Sigmoid colon (tissue), 7 donors: ENCODE data around the gene NEMP2. TPM values are rescaled to one million over a fixed set of nuclear protein-coding genes. Genes with fewer than 3 reads are reported as not detected.

ENCODE experiments used
- DNase-seq: peaks from one replicate; pipeline ENCODE4 v3.0.0-alpha.2; 2019
- H3K27ac ChIP-seq, 4 donors: fragments of 200-600 bp; sonication (generic); one replicate each; pipeline ENCODE4 v1.5.1; 2016 to 2019; ENCODE audit warnings: mild to moderate bottlenecking in 1 of 4
- H3K27me3 ChIP-seq, 3 donors: fragments of 200-600 bp; sonication (generic); one replicate each; pipeline ENCODE4 v1.5.1; 2019; ENCODE audit warnings: mild to moderate bottlenecking in 1 of 3
- H3K36me3 ChIP-seq, 4 donors: fragments of 200-600 bp; sonication (generic); one replicate each; pipeline ENCODE4 v1.5.1; 2016 to 2019
- H3K4me1 ChIP-seq, 4 donors: fragments of 200-600 bp; sonication (generic); one replicate each; pipeline ENCODE4 v1.5.1; 2017 to 2019
- H3K4me3 ChIP-seq, 4 donors: fragments of 200-600 bp; sonication (generic); one replicate each; pipeline ENCODE4 v1.5.1; 2017 to 2019; ENCODE audit warnings: mild to moderate bottlenecking in 2 of 4, moderate library complexity in 1 of 4
- H3K9me3 ChIP-seq, 4 donors: fragments of 200-600 bp in 3 of 4; sonication (generic) in 3 of 4; one replicate each; pipeline versions ENCODE4 v1.5.1 to v1.6.1; 2013 to 2019
- EP300 ChIP-seq, 4 donors: sonication (generic); formaldehyde crosslinking; IDR thresholded peaks; one replicate each; pipeline ENCODE4 v1.6.1; 2017; ENCODE audit warnings: antibody characterized with exemption in 4 of 4
- POLR2A ChIP-seq, 2 donors: fragments of 450-650 bp; IDR thresholded peaks; one replicate each; pipeline ENCODE4 v1.6.1; 2016; ENCODE audit warnings: antibody characterized with exemption in 2 of 2, mild to moderate bottlenecking in 2 of 2, moderate library complexity in 2 of 2
- POLR2AphosphoS5 ChIP-seq, 4 donors: sonication (generic); formaldehyde crosslinking; IDR thresholded peaks; one replicate each; pipeline ENCODE4 v1.6.1; 2017; ENCODE audit warnings: antibody characterized with exemption in 4 of 4
- WGBS, 2 donors: extraction: QIAGEN DNeasy Blood & Tissue Kit; methylation state at CpG; one replicate each; pipeline ENCODE4 v1.1.7; 2013; 5-methylcytosine and 5-hydroxymethylcytosine counted together
- intact Hi-C: fragments of 100-400 bp; cut with DNase I; formaldehyde crosslinking; loops from one replicate; pipeline ENCODE4 v1.15.1; 2023
- polyA plus RNA-seq, 3 donors: library from polyadenylated mRNA; stranded (reverse); fragments of 200-250 nt; gene quantifications; one replicate each; pipeline ENCODE4 v1.2.3, GENCODE V29; 2013
- total RNA-seq, 4 donors: library from RNA; depleted of rRNA; stranded (reverse); fragments of >200 nt; gene quantifications; one replicate each; pipeline ENCODE4 v1.1.0, GENCODE V29; 2016
- TF ChIP-seq, protein P1 (sequence below), 4 experiments: fragments of 450-650 bp in 3 of 4; fragments of 200-600 bp in 1 of 4; IDR thresholded peaks; one replicate each; pipeline ENCODE4 v1.5.1; 2016 to 2019; ENCODE audit warnings: antibody characterized with exemption in 4 of 4, mild to moderate bottlenecking in 3 of 4, moderate library complexity in 2 of 4
- donor health status: healthy with polysubstance abuse.
- donor health status: Bipolar disorder and iron deficiency.
- donor health status: healthy.

NEMP2 gene
- total and polyA plus RNA-seq, 7 donors, result 0.23 to 6.8 (median 3.1) TPM

DNA sequence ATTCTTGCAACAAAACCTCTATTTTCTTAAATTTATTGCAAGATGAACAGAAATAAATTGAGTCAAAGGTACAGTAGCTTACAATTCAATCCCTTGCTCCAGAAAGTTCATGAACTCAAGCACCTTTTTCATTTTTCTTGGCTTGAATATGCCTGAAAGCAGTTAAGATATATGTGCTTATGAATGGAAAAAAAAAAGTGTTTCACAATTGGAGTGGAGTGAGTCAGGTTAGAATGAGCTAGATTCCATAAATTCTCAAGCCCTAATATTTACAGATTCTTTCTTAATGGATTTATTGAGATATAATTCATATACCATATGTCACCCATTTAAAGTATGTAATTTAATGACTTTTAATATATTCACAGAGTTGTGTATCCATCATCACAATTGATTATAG, 39.6 kb upstream of the NEMP2 start:
- Histone ChIP-seq H3K27ac (peak overlapping the region in 1 of 4 donors; percentile 6), H3K9me3 (no peaks in the 10 kb centered on the region), H3K4me1 (peaks cover 0 to 51% (median 33%) of the 10 kb centered on the region in 4 donors), H3K27me3 (no peaks in the 10 kb centered on the region), H3K4me3 (no peak overlapping the region), H3K36me3 (no peaks in the 10 kb centered on the region)
- no peak for TF ChIP-seq EP300 (IDR thresholded peaks at IDR 0.05)
- TF ChIP-seq, protein P1, sequence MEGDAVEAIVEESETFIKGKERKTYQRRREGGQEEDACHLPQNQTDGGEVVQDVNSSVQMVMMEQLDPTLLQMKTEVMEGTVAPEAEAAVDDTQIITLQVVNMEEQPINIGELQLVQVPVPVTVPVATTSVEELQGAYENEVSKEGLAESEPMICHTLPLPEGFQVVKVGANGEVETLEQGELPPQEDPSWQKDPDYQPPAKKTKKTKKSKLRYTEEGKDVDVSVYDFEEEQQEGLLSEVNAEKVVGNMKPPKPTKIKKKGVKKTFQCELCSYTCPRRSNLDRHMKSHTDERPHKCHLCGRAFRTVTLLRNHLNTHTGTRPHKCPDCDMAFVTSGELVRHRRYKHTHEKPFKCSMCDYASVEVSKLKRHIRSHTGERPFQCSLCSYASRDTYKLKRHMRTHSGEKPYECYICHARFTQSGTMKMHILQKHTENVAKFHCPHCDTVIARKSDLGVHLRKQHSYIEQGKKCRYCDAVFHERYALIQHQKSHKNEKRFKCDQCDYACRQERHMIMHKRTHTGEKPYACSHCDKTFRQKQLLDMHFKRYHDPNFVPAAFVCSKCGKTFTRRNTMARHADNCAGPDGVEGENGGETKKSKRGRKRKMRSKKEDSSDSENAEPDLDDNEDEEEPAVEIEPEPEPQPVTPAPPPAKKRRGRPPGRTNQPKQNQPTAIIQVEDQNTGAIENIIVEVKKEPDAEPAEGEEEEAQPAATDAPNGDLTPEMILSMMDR (IDR thresholded peaks at IDR 0.05), result no peak
- TF ChIP-seq POLR2A (IDR thresholded peaks at IDR 0.05), result no peak
- no peak for DNase-seq
- intact Hi-C loops, result no loop called here

DNA sequence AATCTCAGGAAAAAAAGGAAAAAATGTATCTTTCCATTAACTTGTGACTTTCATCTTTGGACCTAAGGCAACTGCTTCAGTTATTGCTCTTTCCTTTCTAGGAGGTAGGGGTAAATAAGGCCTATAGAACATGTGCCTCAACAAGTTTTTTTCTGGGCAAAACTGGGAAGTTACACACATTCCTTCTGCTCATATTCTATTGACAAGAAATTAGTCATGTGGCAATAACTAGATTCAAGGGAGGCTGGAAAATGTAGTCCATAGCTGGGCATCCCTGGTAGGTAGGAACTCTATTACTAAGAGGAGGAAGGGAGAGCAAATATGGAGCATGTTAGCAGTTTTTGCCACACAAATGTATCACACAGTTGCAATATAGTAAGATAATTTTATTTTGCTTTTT, 37.7 kb upstream of the NEMP2 start:
- TF ChIP-seq POLR2A (IDR thresholded peaks at IDR 0.05) (no peak), POLR2AphosphoS5 (IDR thresholded peaks at IDR 0.05) (no peak), EP300 (IDR thresholded peaks at IDR 0.05) (no peak)
- TF ChIP-seq, protein P1 (IDR thresholded peaks at IDR 0.05), result no peak
- H3K27me3 ChIP-seq, result no peaks in the 10 kb centered on the region
- no peaks in the 10 kb centered on the region for H3K36me3 ChIP-seq
- H3K4me3 ChIP-seq, result no peak overlapping the region
- DNase-seq, result no peak
- peaks cover 0 to 34% (median 19%) of the 10 kb centered on the region in 4 donors for H3K4me1 ChIP-seq
- intact Hi-C loops, result no loop called here
- H3K27ac ChIP-seq, result no peak overlapping the region
- peaks cover 0 to 7% (median under 1%) of the 10 kb centered on the region in 4 donors for H3K9me3 ChIP-seq

DNA sequence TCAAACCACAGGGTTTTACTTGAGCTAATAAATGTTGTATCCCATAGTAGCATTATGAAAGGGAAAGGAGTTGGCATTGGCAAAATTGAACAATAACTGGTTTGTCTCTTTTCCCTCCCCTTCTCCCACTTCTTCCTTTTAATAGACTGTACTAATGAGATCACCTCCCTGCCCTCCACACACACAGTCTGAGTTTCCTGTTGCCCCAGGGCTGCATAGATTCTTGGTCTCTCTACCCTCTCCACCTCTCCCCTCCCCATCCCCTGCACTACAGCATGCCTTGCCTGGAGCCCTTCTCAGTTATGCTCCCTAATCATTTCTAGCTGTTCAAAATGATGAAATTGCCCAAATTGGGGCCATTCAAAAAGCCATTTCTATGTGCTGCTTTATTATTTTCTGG, 37.2 kb upstream of the NEMP2 start:
- H3K4me3 ChIP-seq, result no peak overlapping the region
- peaks cover 0 to 7% (median under 1%) of the 10 kb centered on the region in 4 donors for H3K9me3 ChIP-seq
- intact Hi-C loops, result no loop called here
- no peak overlapping the region for H3K27ac ChIP-seq
- no peaks in the 10 kb centered on the region for H3K27me3 ChIP-seq
- H3K36me3 ChIP-seq, result no peaks in the 10 kb centered on the region
- no peak for TF ChIP-seq POLR2A (IDR thresholded peaks at IDR 0.05)
- TF ChIP-seq POLR2AphosphoS5 (IDR thresholded peaks at IDR 0.05), result no peak
- TF ChIP-seq, protein P1 (IDR thresholded peaks at IDR 0.05), result no peak
- no peak for TF ChIP-seq EP300 (IDR thresholded peaks at IDR 0.05)
- no peak for DNase-seq
- H3K4me1 ChIP-seq, result peaks cover 0 to 28% (median 15%) of the 10 kb centered on the region in 4 donors

DNA sequence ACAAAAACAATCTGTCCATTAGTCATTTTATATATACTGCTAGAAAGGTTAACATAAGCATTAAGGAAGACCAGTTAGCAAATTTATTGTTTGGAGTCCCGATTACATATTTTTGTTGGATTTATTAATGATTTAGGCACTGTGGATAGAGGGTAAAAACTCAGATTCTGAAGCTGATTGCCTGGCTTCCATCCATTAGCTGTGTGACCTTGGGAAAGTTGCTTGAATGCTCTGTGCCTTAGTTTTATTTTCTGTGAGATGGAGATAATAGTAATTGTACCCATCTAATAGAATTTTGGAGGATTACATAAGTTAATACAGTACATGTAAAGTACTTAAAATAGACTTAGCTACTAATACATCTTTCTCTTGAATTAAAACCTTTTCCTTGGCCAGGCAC, 36.3 kb upstream of the NEMP2 start:
- peaks cover 0 to 20% (median 10%) of the 10 kb centered on the region in 4 donors for H3K4me1 ChIP-seq
- DNase-seq, result no peak
- no peaks in the 10 kb centered on the region for H3K36me3 ChIP-seq
- H3K9me3 ChIP-seq, result peaks cover 0 to 7% (median under 1%) of the 10 kb centered on the region in 4 donors
- no peak overlapping the region for H3K27ac ChIP-seq
- H3K4me3 ChIP-seq, result no peak overlapping the region
- H3K27me3 ChIP-seq, result no peaks in the 10 kb centered on the region
- no peak for TF ChIP-seq POLR2A (IDR thresholded peaks at IDR 0.05)
- TF ChIP-seq EP300 (IDR thresholded peaks at IDR 0.05), result no peak
- TF ChIP-seq, protein P1 (IDR thresholded peaks at IDR 0.05), result no peak
- TF ChIP-seq POLR2AphosphoS5 (IDR thresholded peaks at IDR 0.05), result no peak
- WGBS, 2 donors, result 90 to 95% methylated on average over 1 of the region's 1 CpG
- intact Hi-C loops, result no loop called here
